HepG2 (cell line): ENCODE results near the gene ZNF653. TPM values are rescaled to one million over a fixed set of nuclear protein-coding genes. Genes with fewer than 3 reads are reported as not detected.

ENCODE experiments used
- ARNT ChIP-seq: fragments of 450-650 bp; IDR thresholded peaks from 2 replicates; pipeline ENCODE4 v1.6.1; 2017
- DNMT1 ChIP-seq: sonication (generic); formaldehyde crosslinking; IDR thresholded peaks from 2 replicates; pipeline ENCODE4 v1.5.1; 2020; ENCODE audit warnings: mild to moderate bottlenecking, missing genetic modification reagents
- HES4 ChIP-seq: sonication (generic); formaldehyde crosslinking; IDR thresholded peaks from 2 replicates; pipeline ENCODE4 v1.9.0; 2021; ENCODE audit warnings: mild to moderate bottlenecking, missing genetic modification reagents, borderline replicate concordance
- KDM4B ChIP-seq: sonication (generic); formaldehyde crosslinking; IDR thresholded peaks from 2 replicates; pipeline ENCODE4 v1.4.0; 2020; ENCODE audit warnings: missing genetic modification reagents
- KLF13 ChIP-seq: sonication (generic); formaldehyde crosslinking; IDR thresholded peaks from 2 replicates; pipeline ENCODE4 v1.4.0; 2020; ENCODE audit warnings: mild to moderate bottlenecking, missing genetic modification reagents
- KLF9 ChIP-seq: IDR thresholded peaks from 2 replicates; pipeline ENCODE4 v1.6.1; 2016; ENCODE audit warnings: low read depth
- MAF1 ChIP-seq: sonication (generic); formaldehyde crosslinking; IDR thresholded peaks from 2 replicates; pipeline ENCODE4 v1.5.0; 2020; ENCODE audit warnings: missing genetic modification reagents, borderline replicate concordance
- MBD4 ChIP-seq: IDR thresholded peaks from 2 replicates; pipeline ENCODE4 v1.6.1; 2012; ENCODE audit warnings: low read length, inconsistent platforms, borderline replicate concordance
- NFRKB ChIP-seq: fragments of 450-650 bp; IDR thresholded peaks from 2 replicates; pipeline ENCODE4 v1.6.1; 2017
- SIN3B ChIP-seq: fragments of 150-350 bp; IDR thresholded peaks from 2 replicates; pipeline ENCODE4 v1.6.1; 2014; ENCODE audit warnings: low read length
- SMAD3 ChIP-seq: sonication (generic); formaldehyde crosslinking; IDR thresholded peaks from 2 replicates; pipeline ENCODE4 v1.4.0; 2020; ENCODE audit warnings: missing genetic modification reagents
- SOX5 ChIP-seq: IDR thresholded peaks from 2 replicates; pipeline ENCODE4 v1.6.1; 2016; ENCODE audit warnings: borderline replicate concordance
- THAP7 ChIP-seq: sonication (generic); formaldehyde crosslinking; IDR thresholded peaks from 2 replicates; pipeline ENCODE4 v1.8.1; 2023; ENCODE audit warnings: mild to moderate bottlenecking, missing genetic modification reagents
- THRA ChIP-seq: sonication (generic); formaldehyde crosslinking; IDR thresholded peaks from 2 replicates; pipeline ENCODE4 v1.4.0; 2020; ENCODE audit warnings: missing genetic modification reagents, borderline replicate concordance
- ZFY ChIP-seq: sonication (generic); formaldehyde crosslinking; IDR thresholded peaks from 2 replicates; pipeline ENCODE4 v1.4.0; 2020; ENCODE audit warnings: missing genetic modification reagents
- ZNF441 ChIP-seq: sonication (generic); formaldehyde crosslinking; IDR thresholded peaks from 2 replicates; pipeline ENCODE4 v1.7.0; 2021; ENCODE audit warnings: missing genetic modification reagents, borderline replicate concordance
- ZNF513 ChIP-seq: sonication (generic); formaldehyde crosslinking; conservative IDR thresholded peaks from 2 replicates; pipeline ENCODE4 v1.5.0; 2020; ENCODE audit warnings: missing genetic modification reagents
- ZNF564 ChIP-seq: sonication (generic); formaldehyde crosslinking; IDR thresholded peaks from 2 replicates; pipeline ENCODE4 v1.8.1; 2023; ENCODE audit warnings: mild to moderate bottlenecking, missing genetic modification reagents
- ZNF883 ChIP-seq: sonication (generic); formaldehyde crosslinking; IDR thresholded peaks from 2 replicates; pipeline ENCODE4 v1.5.1; 2020; ENCODE audit warnings: mild to moderate bottlenecking, missing genetic modification reagents; ENCODE audit errors: not compliant biosample characterization
- ZSCAN12 ChIP-seq: sonication (generic); formaldehyde crosslinking; IDR thresholded peaks from 2 replicates; pipeline ENCODE4 v1.9.0; 2021; ENCODE audit warnings: mild to moderate bottlenecking, missing genetic modification reagents
- ZSCAN29 ChIP-seq: sonication (generic); formaldehyde crosslinking; conservative IDR thresholded peaks from 2 replicates; pipeline ENCODE4 v1.4.0; 2020; ENCODE audit warnings: mild to moderate bottlenecking, missing genetic modification reagents
- polyA plus RNA-seq, 8 experiments: library from polyadenylated mRNA; depleted of rRNA in 3 of 8; stranded (reverse) in 7 of 8; unstranded in 1 of 8; fragments of >200 nt; fragmentation: Illumina TruSeq in 4 of 8; extraction: Trizol in 4 of 8; gene quantifications; 2 replicates each; pipeline versions ENCODE4 v1.2.1 to v1.2.3, GENCODE V29; 2011 to 2016; ENCODE audit warnings: low read depth in 4 of 8, missing spikeins in 1 of 8, mixed read lengths in 1 of 8; ENCODE audit not compliant: insufficient read depth in 1 of 8
- total RNA-seq, 5 experiments: library from RNA; depleted of rRNA; stranded (reverse); fragments of >200 nt; fragmentation: Illumina TruSeq; extraction: Trizol; gene quantifications; 2 replicates each; pipeline ENCODE4 v1.2.3, GENCODE V29; 2016; ENCODE audit warnings: low read depth in 1 of 5
- TF ChIP-seq, protein P1 (sequence below), 2 experiments: sonication (generic) in 1 of 2; formaldehyde crosslinking in 1 of 2; IDR thresholded peaks; 2 replicates each; pipeline versions ENCODE4 v1.6.1 to v1.9.0; 2014 to 2022; ENCODE audit warnings: antibody characterized with exemption in 1 of 2, borderline replicate concordance in 1 of 2, inconsistent platforms in 1 of 2, low read depth in 1 of 2, missing genetic modification reagents in 1 of 2

ZNF653 gene
- total and polyA plus RNA-seq, 2 of the 13 experiments (the other 11 are each of a cell fraction or from before 2014, with no cell fraction given) = 4.7 to 7.1 TPM

GRCh38 chr19:11505504-11506100 lies at the start of gene ZNF653 (continued):
- TF ChIP-seq ZSCAN12 (CRISPR knock-in tag) (0 out of 2 replicates have a peak, but pooled peaks have one; percentile 33), THAP7 (no peak), KDM4B (CRISPR knock-in tag) (no peak), MBD4 (no peak), ZSCAN29 (CRISPR knock-in tag) (no peak), ARNT (no peak), ZFY (peak; percentile 80; the same call in 1 of the 2 replicates), MAF1 (CRISPR knock-in tag) (no peak), NFRKB (no peak), SIN3B (peak; percentile 52; the same call in 1 of the 2 replicates), THRA (CRISPR knock-in tag) (no peak), ZNF513 (no peak), DNMT1 (CRISPR knock-in tag) (no peak), ZNF883 (CRISPR knock-in tag) (no peak), SOX5 (no peak; the same call in 1 of the 2 replicates), KLF9 (no peak), SMAD3 (CRISPR knock-in tag) (no peak), ZNF441 (CRISPR knock-in tag) (peak; percentile 26; the same call in 1 of the 2 replicates), ZNF564 (CRISPR knock-in tag) (no peak), HES4 (CRISPR knock-in tag) (no peak; the same call in 1 of the 2 replicates), KLF13 (no peak)
- TF ChIP-seq, protein P1, sequence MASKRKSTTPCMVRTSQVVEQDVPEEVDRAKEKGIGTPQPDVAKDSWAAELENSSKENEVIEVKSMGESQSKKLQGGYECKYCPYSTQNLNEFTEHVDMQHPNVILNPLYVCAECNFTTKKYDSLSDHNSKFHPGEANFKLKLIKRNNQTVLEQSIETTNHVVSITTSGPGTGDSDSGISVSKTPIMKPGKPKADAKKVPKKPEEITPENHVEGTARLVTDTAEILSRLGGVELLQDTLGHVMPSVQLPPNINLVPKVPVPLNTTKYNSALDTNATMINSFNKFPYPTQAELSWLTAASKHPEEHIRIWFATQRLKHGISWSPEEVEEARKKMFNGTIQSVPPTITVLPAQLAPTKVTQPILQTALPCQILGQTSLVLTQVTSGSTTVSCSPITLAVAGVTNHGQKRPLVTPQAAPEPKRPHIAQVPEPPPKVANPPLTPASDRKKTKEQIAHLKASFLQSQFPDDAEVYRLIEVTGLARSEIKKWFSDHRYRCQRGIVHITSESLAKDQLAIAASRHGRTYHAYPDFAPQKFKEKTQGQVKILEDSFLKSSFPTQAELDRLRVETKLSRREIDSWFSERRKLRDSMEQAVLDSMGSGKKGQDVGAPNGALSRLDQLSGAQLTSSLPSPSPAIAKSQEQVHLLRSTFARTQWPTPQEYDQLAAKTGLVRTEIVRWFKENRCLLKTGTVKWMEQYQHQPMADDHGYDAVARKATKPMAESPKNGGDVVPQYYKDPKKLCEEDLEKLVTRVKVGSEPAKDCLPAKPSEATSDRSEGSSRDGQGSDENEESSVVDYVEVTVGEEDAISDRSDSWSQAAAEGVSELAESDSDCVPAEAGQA (IDR thresholded peaks at IDR 0.05; ENCODE audit: low read depth) = 0 out of 2 replicates have a peak, but pooled peaks have one; percentile 41
- TF ChIP-seq, protein P1 (CRISPR knock-in tag; IDR thresholded peaks at IDR 0.05; ENCODE audit: borderline replicate concordance) = no peak
